Kidney epithelial cell (primary cell): ENCODE measurements around the gene CARM1. TPM values are rescaled to one million over a fixed set of nuclear protein-coding genes. Genes with fewer than 3 reads are reported as not detected.

Experiments
- DNase-seq: peaks from one replicate; pipeline ENCODE4 v3.0.0-alpha.2; 2010; ENCODE audit warnings: low read depth
- H3K27me3 ChIP-seq: 2 replicates; pipeline ENCODE4 v1.6.0; 2011; ENCODE audit warnings: low read length; ENCODE audit not compliant: control insufficient read depth, insufficient read depth
- H3K36me3 ChIP-seq: 2 replicates; pipeline ENCODE4 v1.5.1; 2011; ENCODE audit warnings: low read length; ENCODE audit not compliant: control insufficient read depth, insufficient read depth
- H3K4me3 ChIP-seq: 2 replicates; pipeline ENCODE4 v1.5.1; 2011; ENCODE audit warnings: low read depth, mild to moderate bottlenecking, control low read depth, low read length
- CTCF ChIP-seq: IDR thresholded peaks from 2 replicates; pipeline ENCODE4 v1.5.1; 2011; ENCODE audit warnings: mild to moderate bottlenecking, moderate library complexity, low read length, control low read depth, inconsistent platforms; ENCODE audit not compliant: insufficient read depth, poor library complexity, severe bottlenecking
- total RNA-seq: library from RNA; depleted of rRNA; stranded (reverse); fragments of >200 nt; gene quantifications from 2 replicates; pipeline ENCODE4 v1.2.3, GENCODE V29; 2015

Gene CARM1
- total RNA-seq, 1 donor from 2014 or later, result 36.2 TPM

- peaks cover 2% of the 10 kb centered on the region for H3K36me3 ChIP-seq
- no peak for DNase-seq
- no peak for TF ChIP-seq CTCF
- no peak overlapping the region for H3K4me3 ChIP-seq
- H3K27me3 ChIP-seq, result no peaks in the 10 kb centered on the region
These were observed 41.0 kb upstream of the CARM1 start for GRCh38 chr19:10830370-10830769.

- DNase-seq, result no peak
- H3K4me3 ChIP-seq, result no peak overlapping the region
- no peak for TF ChIP-seq CTCF
- peaks cover 2% of the 10 kb centered on the region for H3K36me3 ChIP-seq
- no peaks in the 10 kb centered on the region for H3K27me3 ChIP-seq
These were observed 40.2 kb upstream of the CARM1 start for GRCh38 chr19:10830931-10831779.

GRCh38 chr19:10831987-10832938, 39.1 kb upstream of the CARM1 start:
- H3K27me3 ChIP-seq, result no peaks in the 10 kb centered on the region
- DNase-seq, result no peak
- peaks cover 2% of the 10 kb centered on the region for H3K36me3 ChIP-seq
- no peak overlapping the region for H3K4me3 ChIP-seq
- TF ChIP-seq CTCF, result no peak

- DNase-seq, result no peak
- no peak overlapping the region for H3K4me3 ChIP-seq
- peaks cover 2% of the 10 kb centered on the region for H3K36me3 ChIP-seq
- TF ChIP-seq CTCF, result no peak
- H3K27me3 ChIP-seq, result no peaks in the 10 kb centered on the region
These were observed 38.4 kb upstream of the CARM1 start for GRCh38 chr19:10832939-10833296.

GRCh38 chr19:10835089-10835753, 36.1 kb upstream of the CARM1 start:
- H3K27me3 ChIP-seq, result no peaks in the 10 kb centered on the region
- peak overlapping the region; percentile 44 for H3K4me3 ChIP-seq
- TF ChIP-seq CTCF, result no peak
- H3K36me3 ChIP-seq, result no peaks in the 10 kb centered on the region
- DNase-seq, result peak; percentile 98
